K562 treated with DMSO at 1 percent for 12 hours (cell line): Measurements from ENCODE around the gene C2orf78. TPM values are rescaled to one million over a fixed set of nuclear protein-coding genes. Genes with fewer than 3 reads are reported as not detected.

ENCODE experiments used
- total RNA-seq: library from RNA; unstranded; fragments of 300-600 nt; gene quantifications from 2 replicates; pipeline ENCODE4 v1.2.3, GENCODE V29; 2022; ENCODE audit not compliant: insufficient read depth

Gene C2orf78, protein sequence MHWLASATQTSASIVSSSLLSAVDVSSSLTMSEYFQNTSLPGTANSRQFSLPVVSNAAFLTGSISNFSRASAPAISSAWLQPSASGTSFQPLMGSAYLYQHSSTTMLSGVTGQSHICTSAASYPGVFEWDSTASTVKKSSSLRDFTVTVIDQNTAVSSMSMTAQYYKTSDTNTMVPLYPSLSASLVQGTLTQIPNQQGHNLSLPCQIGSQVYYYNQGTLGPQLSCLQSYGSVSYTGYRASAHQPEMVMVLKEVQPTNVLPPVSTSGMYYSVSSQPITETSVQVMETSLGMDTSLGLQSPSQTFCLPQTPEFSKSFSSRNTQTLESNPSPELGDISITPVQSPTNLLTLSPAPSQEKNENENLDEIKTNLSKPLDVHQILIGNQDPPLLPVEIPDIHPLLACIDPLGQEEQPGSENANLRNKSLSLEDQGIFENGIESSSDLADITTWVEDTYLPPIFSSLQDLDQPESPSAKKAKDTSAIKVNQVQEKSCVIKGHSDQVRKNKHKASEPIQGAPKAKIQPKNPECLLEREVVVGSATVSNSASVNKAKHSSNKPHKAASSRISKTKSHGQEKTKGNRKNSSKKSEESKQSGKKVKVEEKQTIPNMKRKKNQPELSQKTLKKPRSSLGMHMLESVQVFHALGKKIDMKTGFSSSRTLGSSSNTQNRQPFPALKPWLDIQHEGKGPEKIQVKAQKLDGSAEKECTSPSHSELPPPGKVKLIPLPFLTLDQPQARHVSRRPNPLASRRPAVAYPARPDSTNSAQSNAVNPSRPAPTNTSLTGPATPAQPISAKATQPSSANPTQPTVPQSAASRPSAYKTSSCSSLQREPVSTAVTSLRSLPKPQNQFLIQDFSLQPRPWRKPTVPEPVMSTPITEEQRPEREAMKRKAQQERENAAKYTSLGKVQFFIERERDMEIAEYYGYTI
- total RNA-seq = 0.43 and 0.65 TPM in 2 replicates

DNA sequence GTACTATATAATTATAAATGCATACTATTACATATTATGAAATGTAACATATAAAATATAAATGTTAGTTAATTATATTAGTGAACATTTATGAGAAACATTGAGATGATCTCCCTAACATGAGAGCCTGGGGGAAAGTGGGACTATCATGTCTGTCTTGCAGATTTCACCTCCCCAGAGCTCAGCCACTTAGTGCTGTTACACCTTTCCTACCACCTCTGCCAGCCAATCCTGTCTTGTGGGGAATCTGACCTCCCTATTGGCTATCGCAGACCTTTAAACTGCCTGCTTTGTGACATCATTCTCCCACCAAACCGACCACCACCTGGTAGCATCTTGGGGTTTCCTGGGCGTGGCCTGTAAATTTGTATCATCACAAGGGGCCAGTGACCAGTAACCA lies at the start of gene C2orf78:
C2orf78 (plus strand) TSS at position 301 of the 400 bp plus-strand sequence. CDS start 127 bp downstream, outside the sequence.

DNA sequence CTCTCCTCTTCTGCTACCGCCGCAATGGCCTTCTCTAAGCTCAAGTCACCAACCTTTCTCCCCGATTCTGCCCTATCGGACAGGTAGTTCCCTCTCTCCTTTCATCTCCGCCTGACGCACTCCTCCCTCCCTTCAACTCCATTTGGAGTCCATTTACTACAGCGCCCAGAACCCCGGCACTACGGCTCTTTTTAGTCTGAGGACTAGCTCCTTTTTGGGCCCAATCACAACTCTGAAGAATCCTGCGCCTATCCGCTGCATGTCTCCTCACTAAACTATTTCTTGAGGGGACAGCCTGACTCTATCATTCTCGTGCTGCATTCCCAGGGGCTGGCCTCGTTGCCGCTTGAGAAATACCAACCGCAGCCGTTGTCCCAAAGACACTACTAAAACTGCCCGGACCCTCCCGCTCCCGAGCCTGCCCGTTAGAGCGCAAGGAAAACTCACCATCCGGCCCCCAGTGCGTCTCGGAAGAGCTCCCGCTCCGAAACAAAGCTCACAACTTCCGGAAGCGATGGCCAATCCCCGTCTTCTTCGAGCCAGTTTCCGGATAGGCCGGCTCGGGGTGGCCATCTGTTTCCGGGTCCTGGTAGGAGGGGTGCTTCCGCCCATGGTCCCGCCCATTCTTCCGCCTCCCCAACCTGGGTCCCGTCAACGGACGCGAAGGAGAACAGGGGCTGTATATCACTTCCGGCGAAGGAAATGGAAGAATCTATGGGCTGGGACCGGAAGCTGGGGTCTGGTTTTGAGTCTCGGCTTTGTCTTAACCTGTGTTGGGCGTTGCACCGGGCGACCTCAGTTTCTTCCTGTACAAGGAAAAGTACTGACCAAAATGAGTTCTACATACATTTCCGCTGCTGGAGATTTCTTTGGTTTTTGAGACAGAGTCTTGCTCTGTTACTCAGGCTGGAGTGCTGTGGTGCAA lies 46.9 kb upstream of the C2orf78 start, which contains the start of gene TPRKB:
TPRKB (minus strand) TSS at position 491 of the 925 bp plus-strand sequence. CDS start 2,776 bp downstream, outside the sequence.

DNA sequence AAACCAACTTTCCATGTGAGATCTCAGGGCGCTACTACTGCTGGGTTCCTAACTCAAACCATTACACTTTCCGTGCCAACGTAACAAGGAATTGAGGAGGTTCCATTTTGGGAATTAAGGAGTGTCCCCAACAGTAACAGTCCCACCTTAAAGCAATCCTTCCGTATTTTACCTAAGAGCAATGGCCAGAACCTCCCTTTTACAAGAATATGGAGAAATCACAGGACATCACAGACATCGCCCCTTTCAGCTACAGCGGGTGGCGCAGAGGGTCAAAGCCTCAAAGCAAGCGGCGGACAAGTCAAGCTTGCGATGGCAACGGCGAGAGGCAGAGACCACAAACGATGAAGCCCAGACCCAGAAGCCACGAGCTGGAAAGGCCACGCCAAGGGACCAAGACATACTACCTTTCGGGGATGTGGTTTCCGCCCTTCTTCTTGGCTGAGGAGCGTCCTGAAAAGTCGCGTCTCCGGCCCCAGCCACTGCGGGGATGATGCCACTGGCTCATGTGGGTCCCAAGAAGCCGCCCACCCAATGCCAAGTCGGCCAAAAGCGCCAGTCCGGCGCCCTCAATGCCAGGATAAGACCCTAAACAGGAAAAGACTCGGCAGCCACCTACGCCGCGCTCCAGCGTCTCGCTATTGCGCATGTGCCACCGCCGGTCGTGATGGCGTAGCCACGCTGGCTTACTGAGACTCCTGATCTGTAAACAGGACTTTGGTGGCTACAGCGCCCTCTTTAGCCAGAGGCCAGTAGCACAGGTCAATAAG lies 4.3 kb upstream of the C2orf78 start, which contains the start of gene DUSP11:
DUSP11 (minus strand) TSS at position 637 of the 770 bp plus-strand sequence; CDS start at position 508, 129 bp downstream.

DNA sequence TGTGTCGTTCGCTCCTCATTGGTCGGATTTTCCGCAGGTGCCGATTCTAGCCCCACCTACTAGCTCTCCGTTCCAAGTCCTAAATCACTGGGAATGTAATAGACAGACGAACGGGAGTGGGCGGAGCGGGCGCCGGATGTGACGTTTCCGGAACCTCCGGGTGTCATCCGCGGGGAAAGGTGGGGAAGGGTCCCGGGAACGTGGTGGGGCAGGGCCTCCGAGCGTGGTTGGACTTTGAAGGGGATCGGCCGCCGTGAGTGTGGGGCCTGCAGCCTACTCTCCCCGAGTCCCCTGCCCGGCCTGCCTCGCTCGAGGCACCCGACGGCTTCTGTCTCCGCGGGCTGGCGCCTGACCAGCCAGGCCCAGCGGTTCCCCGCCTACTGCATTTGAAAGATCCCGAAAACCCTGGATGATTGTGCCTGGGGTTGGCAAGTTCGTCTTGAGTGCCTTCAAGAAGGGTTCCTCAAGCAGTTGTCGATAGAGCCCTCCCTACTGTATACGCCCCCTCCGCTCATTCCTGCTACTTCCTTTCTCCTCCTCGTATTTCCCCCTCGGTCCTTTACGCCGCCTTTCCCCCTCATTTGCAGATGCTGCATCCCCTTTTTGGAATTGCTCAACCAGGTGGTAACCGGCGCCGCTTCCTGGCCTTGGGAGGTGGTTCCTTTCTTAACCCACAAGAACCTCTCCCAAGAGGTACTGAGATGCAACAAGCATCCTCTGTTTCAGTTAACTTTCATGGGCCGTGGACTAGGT lies 45.0 kb downstream of the C2orf78 start, which contains the start of gene STAMBP:
STAMBP (plus strand) TSS at position 144 of the 753 bp plus-strand sequence. CDS start 1,896 bp downstream, outside the sequence.

Other genes with a start within 250 kb of the C2orf78 start
- gene NAT8, start 141.8 kb upstream of the C2orf78 start, total RNA-seq = not detected in 2 replicates
- gene TPRKB, start 46.8 kb upstream of the C2orf78 start, total RNA-seq = 51.8 and 55.7 TPM in 2 replicates
- 18.1 and 29.1 TPM in 2 replicates for gene DUSP11, start 4.1 kb upstream of the C2orf78 start, total RNA-seq
- 27.5 and 52.7 TPM in 2 replicates for gene STAMBP, start 44.8 kb downstream of the C2orf78 start, total RNA-seq
- gene ACTG2, start 108.8 kb downstream of the C2orf78 start, total RNA-seq = not detected in 2 replicates
- 103 and 131 TPM in 2 replicates for gene DGUOK, start 142.7 kb downstream of the C2orf78 start, total RNA-seq
- 1.7 and 12.6 TPM in 2 replicates for gene TET3, start 200.7 kb downstream of the C2orf78 start, total RNA-seq